NOMO-1 treated with DMSO at 0.1 percent for 48 hours (cell line): ENCODE data around the gene C2CD5.
"Not testable (repeated sequence)": the region's sequence is repeated elsewhere in the genome, so short reads cannot be mapped to it uniquely, and the experiment has no call there.

Source experiments
- DNase-seq: peaks from one replicate; lab custom pipeline; 2025; ENCODE audit not compliant: unreplicated experiment; lab: John Stamatoyannopoulos, UW

Gene C2CD5

DNA sequence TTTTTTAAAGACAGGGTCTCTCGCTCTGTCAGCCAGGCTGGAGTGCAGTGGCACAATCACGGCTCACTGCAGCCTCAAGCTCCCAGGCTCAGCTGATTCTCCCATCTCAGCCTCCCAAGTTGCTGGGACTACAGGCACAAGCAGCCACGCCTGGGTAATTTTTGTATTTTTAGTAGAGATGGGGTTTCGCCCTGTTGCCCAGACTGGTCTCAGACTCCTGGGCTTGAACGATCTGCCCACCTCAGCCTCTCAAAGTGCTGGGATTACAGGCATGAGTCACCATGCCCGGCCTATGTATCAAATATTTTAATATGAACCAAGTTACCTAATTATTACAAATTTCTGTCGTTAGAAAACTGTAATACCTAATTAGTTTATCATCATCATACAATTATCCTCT lies 63.5 kb downstream of the C2CD5 start:
- DNase-seq: not testable (repeated sequence)

DNA sequence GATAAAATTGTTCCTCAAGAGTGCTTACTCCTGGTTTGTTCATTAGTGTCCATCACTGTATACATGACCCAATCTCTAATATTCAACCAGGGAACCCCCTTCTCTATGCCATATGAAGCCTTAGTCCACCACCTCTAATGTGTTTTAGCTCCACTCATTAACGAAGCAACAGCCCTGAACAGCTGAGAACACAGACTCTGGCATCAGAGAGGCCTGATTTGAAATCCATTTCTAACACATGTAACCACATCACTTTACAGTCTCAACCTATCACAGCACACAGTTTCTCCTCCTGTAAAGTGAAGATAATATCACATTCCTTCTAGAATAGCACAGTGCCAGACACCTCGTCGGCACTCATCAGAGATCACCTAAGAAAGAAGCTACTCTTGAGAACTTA lies 64.3 kb downstream of the C2CD5 start:
- DNase-seq: no peak

DNA sequence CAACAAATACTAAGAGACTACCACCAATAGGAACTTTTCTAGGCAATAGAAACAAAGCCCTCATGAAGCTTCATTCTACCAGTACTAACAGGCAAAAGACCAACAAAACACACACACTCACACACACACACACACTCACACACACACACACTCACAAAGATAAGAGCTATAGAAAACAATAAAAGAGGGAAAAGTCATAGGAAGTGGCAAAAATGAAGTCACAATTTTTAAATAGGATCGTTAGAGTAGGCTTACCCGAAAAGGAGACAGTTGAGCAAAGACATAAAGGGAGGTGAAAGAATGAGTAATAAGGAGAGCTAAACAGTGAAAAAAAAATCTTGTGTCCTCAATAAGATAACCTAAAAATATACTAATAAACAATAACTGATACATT lies 66.5 kb downstream of the C2CD5 start:
- DNase-seq: no peak

DNA sequence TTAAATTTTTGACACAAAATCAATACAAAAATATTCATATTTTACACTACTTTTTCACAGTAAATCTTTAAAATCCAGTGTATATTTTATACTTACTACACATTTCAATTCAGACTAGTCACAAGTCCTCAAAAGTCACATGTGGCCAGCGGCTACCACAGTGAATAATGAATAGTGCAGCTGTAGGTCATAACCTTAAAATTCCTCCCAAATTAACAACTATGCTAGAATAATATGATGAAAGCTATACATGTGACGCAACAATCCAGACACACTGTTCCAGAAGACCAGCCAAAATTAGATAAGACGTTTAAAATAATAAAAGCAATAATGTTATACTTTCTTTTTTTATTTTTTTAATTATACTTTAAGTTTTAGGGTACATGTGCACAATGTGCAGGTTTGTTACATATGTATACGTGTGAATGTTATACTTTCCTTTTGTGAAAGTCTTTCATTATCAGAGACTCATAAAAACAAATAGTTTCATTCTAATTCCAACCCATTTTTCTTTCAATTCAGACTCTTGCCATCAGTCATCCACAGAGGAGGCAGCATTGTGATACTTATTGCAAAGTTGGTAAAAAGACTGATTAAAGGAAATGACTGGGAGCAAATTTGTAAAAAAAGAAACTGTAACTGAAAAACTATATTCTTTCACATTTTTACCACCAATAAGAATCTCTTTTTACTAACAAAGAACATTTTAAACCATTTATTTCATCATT lies 67.0 kb downstream of the C2CD5 start:
- DNase-seq: peak; percentile 5

DNA sequence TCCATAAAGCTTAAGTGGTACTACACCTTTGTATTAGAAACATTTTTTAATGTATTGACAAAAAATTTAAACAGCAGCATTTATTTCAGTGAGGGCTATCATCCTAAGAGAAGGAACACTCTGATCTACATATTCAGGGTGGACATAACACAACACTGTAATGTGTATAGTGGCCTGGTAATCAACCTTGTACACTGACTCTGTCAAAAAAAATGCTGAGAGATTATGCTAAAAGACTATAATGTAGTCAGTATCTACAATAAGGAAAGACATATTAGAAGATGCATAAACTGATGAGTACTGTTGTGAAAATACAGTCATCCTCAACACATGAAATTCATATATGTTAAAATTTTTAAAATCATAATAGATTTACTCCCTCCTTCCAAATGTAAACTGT lies 68.2 kb downstream of the C2CD5 start:
- no peak for DNase-seq

DNA sequence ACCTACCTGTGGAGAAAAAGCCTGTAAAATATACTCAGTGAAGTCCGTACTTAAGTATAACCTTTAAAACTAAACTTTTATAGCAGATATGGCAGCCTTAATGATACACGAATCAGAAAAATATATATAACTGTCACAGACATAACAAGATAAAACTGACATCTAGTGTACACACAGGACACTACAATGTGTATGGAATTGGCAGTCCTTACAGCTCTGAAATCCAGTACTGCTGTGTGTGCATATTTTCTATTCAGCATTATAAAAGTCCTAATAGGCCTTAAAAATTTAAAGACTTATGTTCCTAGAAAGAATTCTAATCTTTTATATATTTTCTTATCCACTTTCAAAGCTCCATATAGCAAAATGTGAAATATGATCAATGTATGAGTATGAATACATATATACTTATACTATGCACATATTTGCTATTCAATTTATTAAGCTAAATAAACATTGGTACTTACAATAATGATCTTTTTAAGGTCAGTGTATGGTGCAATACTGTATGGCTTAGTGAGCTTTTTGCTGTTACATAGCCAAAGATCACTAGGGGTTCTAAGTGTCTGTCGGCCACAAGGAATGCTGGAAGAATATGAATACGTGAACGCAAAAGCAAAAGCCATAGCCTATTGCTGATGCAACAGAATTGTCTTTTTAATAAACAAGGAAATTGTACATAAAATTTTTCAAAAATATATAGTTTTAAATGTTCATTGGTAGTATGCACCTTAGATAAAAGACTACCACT lies 69.2 kb downstream of the C2CD5 start:
- no peak for DNase-seq

DNA sequence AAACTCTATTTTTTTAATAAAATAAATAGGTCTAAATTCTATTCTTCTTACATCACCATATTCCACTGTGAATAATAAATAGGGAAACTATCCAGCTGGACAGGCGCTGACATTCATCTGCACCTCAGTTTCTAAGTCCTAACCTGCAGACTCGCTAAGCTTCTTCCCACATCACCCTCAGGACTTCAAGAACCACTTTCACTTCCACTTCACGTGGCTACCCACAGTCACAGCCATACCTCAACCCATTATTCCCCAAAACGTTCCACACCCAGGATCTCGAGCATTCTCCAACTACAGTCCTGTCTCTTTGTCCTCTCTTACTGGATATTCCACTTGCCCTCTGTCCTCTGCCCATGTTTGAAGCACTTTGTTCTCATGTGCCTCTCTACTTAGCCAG lies 71.1 kb downstream of the C2CD5 start:
- peak; percentile 15 for DNase-seq

DNA sequence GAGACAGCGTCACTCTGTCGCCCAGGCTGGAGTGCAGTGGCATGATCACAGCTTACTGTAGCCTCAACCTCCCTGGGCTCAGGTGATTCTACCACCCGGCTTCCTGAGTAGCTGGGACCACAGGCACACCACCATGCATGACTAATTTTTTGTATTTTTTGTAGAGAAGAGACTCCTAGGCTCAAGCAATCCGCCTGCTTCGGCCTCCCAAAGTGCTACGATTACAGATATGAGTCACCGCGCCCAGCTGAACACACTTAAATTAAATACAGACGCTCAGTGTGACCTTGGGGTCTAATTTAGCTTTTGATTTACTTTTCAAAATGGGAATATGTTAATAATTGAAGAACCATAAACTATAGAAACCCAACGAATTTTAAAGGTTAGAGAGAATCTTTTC lies 77.2 kb downstream of the C2CD5 start:
- DNase-seq: no peak

DNA sequence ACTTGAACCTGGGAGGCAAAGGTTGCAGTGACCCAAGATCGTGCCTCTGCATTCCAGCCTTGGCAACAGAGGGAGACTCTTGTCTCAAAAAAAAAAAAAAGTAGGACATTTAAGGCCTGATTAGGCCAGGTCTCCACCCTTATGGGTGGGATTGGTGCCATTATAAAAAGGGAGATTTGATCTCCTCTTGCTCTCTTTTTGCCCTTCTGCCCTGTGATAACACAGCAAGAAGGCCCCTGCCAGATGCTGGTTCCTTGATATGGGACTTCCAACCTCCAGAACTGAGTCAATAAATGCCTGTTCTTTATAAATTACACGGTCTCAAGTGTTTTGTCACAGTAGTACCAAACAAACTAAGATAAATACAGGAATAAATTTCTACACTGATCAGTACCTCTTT lies 81.0 kb downstream of the C2CD5 start:
- no peak for DNase-seq

DNA sequence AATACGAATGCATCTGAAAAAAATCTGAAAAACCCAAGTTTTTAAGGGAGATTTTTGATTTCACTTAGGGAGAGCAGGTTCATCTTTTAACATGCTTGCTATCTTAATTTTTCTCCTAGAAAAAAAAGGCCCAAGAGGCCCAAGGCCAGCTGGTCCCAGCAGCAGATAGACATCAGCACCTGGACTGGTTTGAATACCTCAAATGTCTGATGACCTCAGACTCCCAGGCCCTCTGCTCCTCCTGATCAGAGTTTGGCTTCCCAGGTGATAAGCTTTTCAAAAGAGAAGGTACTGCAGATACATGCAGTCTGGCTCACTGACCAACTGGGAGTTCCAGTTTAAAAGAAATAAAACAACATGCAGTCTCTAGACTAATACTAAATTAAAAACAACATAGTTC lies 82.6 kb downstream of the C2CD5 start:
- DNase-seq: no peak

DNA sequence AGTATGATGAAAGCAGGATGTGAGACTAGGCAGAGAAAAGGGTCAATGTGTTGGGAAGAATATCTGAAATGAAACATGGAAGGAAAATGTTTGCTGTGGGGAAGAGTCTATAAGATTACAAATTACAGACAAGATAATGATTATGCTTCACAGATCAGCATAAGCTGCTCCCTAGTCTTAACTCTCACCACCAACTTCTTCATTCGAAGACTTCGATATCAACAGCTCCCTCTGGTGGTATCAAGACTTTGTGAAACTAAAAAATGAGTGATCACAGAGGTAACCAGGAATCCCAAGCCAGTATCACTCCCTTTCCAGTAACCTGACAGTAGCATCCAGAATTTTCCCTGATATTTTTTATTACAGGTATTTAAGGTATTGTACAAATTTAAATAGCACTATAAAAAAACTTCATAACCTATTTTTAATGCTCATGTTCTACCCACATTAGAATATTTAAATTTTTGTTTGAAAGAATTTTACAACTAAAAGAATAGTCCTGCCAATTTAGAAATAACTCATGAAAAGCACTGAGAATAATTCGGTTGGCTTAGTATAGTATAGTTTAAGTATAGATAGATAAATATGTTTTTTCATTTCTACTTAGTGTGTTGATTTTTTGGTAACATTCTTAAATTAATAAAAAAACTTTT lies 84.4 kb downstream of the C2CD5 start:
- DNase-seq: peak; percentile 58

DNA sequence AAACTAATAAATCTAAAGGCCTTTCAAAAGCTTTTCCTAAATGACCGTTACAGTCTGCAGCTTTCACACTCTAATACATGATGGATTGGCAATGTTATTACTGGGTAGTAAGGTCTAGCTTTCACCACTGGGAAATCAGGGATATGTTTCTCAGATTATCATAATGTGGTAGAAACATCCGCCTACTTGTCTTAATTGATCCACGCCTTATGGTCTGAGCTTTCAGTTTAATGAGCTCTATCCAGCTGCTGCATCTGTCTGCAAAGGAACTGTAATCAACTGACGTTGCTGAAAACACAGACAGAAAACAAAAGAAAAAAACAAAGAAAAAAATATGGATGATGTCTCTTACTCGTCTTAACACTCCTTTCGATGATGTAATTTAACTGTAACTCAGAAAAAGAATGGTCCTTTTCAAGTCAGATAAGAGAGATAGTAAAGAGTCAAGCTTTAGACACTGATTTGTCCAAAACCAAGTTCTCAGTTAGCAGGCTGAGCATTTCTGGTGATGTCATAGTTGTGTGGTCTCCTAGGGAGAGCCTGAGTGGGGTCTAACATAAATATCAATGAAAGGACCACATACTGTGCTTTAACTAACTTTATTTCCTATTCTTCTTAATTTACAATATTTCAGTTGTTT lies 85.9 kb downstream of the C2CD5 start:
- no peak for DNase-seq

DNA sequence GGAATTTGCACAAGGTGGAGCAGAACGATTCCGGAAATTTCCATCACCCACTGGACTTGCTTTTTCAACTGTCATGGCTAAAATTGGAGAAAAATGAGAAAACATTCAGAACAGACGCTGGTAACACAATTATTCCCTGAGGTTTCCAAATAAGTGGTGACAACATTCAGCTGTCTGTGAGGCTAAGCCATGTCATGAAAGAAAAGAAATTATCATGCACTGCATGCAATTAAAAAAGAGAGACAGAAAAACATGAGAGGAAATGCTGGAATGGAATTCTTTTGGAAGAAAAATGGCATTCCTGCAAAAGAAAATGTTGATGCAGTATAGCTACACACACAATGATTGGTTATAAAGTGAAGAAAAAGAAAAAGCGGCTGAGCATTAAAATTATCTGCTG lies 87.3 kb downstream of the C2CD5 start:
- DNase-seq: no peak

DNA sequence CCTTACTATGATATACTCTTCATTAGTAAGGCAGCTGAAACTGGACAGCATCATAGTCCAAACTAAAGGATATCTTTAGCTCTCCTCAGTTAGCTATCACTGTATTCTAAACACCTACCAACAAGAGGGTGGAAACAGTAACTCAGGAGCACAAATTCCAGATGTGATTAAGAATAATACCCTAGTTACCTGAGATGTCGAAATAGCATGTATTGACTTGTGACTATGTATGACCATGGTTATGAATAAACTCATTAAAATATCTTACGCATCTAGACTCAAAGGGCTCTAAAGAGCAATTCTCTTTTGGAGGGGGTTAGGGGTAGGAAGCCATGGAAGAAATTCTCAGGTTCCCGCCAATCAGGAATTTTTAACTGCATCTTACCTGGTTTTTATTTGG lies 90.8 kb downstream of the C2CD5 start:
- no peak for DNase-seq

DNA sequence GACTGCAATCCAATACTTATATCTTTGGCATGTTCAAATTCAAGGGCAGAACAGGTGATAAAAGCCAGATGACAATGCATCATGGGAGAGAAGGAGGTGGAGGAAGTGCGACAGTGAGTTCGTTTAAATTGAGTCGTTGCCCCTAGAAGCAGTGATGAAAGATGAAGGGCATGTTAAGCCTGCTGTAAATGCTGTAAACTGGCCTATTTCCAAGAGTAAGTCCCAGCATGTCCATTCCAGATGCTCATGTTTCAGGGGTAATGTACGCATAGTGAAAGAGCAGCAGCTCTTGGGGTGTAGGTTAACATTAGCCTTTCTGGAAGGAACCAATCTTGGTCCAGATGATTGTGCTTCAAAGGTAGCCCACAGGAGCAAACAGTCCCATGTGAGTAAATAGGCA lies 97.1 kb downstream of the C2CD5 start:
- no peak for DNase-seq

DNA sequence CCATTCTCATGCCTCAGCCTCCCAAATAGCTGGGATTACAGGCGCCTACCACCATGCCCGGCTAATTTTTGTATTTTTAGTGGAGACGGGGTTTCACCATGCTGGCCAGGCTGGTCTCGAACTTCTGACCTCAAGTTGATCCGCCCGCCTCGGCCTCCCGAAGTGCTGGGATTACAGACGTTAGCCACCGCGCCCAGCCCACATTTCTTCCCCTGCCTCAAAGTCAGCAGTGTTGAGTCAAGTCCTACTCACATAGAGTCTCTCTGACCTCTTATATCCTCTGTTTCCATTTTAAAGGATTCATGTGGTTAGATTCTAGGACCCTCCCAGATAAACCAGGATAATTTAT lies 100.1 kb downstream of the C2CD5 start:
- not testable (repeated sequence) for DNase-seq

DNA sequence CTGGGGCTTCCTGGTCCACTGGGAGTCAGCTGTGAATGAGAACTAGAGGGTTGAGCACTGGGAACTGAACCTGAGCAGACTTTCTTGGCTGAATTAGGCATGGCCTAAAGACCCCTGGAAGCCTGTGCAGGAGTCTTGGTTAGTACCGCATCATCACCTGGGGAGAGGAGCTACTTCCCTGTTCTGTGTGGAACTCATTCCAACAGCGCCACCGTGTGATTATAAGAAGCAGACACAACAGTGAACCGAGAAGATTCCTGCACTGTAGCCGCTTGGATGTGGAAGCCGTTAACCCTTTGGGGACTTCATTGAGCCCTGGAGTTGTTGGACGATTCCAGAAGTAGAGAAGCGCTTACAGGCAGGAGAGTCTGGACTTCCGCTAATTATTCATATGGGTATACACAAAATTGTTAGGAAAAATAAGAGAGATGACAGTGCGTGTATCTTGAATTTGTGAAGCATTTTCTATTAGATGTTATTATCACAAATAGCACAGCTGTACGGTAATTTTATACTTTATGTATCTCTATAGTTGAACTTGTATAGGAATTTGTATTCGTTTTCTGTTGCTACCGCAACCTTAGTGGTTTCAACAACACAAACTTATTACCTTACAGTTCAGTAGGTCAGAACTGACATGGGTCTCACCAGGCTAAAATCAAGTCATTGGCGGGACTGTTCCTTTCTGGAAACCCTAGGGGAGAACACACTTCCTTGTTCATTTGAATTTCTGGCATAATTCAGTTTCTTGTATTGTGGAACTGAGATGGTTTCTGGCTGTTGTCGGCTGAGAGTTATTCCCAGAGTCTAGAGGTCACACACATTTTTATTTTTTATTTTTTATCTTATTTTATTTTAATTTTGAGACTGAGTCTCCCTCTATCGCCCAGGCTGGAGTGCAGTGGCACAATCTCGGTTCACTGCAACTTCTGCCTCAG lies 100.7 kb downstream of the C2CD5 start:
- DNase-seq: peak; percentile 71

DNA sequence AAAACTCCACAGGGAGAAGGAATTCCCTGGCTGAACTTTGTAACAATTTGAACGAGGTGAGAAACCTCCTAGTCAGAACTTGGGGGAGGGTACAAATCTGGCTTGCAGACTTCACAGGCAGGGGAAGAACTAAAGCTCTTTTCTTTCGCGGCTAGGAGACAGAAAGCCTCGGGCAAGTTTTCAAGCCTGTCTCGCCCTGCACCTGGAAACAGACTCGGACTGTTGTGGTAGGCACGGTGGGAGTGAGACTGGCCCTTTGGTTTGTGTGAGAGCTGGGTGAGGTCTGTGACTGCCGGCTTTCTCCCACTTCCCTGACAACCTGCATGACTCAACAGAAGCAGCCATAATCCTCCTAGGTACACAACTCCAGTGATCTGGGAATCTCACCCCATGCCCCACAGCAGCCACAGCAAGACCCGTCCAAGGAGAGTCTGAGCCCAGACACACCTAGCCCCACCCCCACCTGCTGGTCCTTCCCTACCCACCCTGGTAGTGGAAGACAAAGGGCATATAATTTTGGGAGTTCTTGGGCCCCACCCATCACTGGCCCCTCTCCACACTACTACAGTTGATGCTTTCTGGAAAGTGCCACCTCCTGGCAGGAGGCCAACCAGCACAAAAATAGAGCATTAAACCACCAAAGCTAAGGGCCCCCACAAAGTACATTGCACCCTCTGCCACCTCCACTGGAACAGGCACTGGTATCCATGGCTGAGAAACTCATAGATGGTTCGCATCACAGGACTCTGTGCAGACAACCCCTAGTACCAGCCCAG lies 107.1 kb downstream of the C2CD5 start:
- DNase-seq: no peak

DNA sequence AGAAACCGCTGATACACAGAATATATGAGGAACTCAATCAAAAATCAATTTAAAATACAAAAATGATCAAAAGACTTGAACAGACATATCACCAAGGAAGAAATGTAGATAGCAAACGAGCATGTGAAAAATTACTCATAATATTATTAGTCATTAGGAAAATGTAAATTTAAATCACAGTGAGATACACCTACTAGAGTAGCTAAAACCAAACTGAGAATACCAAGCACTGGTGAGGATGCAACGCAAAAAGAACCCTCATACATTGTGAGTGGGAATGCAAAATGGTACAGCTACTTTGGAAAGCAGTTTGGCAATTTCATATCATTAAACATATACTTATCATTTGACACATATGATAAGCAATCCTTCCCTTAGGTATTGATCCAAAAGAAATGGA lies 108.8 kb downstream of the C2CD5 start:
- no peak for DNase-seq

DNA sequence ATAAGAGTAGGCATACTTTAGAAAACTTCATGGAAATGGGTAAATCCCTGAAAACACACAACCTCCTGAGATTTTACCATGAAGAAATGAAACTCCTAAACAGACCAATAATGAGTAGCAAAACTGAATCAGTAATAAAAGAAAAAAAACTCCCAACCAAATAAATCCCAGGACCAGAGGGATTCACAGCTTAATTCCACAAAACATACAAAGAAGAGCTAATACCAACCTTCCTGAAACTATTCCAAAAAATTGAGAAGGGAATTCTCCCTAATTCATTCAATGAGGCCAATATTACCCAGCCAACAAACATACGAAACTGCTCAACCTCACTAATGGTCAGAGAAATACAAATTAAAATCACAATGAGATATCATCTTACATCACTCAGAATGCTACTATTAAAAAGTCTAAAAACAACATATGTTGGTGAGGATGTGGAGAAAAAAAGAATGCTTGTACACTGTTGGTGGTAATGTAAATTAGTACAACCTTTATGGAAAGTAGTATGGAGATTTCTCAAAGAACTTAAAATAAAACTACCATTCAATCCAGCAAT lies 112.6 kb downstream of the C2CD5 start:
- no peak for DNase-seq
